DOHH2 (cell line): ENCODE data around the gene GGA1.

Experiments used
- CTCF ChIP-seq: fragments of 200-600 bp; sonication (generic); IDR thresholded peaks from one replicate; pipeline ENCODE4 v1.5.1; 2014; ENCODE audit warnings: antibody characterized with exemption, mild to moderate bottlenecking, low read depth, low read length; ENCODE audit not compliant: poor library complexity, severe bottlenecking
- EZH2phosphoT487 ChIP-seq: fragments of 200-600 bp; sonication (generic); IDR thresholded peaks from 2 replicates; pipeline ENCODE4 v1.6.1; 2017; ENCODE audit warnings: borderline replicate concordance, mild to moderate bottlenecking, antibody characterized with exemption, low read length, moderate library complexity, mixed read lengths

DNA sequence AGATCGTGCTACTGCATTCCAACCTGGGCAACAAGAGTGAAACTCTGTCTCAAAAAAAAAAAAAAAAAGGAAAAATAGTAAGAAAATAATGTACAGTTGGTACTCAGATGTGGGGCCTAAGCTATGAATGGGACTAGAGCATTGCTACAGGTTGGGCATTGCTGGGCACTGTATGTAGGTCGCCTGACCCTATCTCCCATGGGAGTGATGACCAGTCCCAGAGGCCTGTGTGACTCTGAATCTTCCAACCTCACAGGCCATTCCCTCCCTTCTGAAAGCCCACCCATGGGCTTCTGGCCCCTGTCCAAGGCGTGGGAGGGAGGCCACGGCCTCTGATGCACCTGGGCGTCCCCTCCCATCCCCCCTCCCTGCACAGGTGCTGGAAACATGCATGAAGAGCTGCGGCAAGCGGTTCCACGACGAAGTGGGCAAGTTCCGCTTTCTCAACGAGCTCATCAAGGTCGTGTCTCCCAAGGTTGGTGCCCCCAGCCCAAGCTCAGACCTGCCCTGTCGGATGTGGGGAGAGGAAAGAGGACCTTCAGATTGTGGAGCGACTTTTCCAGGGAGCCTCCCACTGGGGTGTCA lies 9.5 kb downstream of the GGA1 start:
- TF ChIP-seq CTCF (no peak), EZH2phosphoT487 (no peak)
